ENCODE data around the gene RAX.

Gene RAX

GRCh38 chr18:59308938-59309260 is 35.6 kb upstream of the RAX start:
- no peaks in the 10 kb centered on the region for H3K9me3 ChIP-seq (ENCODE audit: insufficient read depth, low read length, severe bottlenecking)
- H3K27me3 ChIP-seq (ENCODE audit: insufficient read depth, low read length, poor library complexity): peaks cover 15% of the 10 kb centered on the region
- ATAC-seq (ENCODE audit: insufficient read depth, low read depth): no peak
- no peak overlapping the region for H3K4me3 ChIP-seq (ENCODE audit: low read depth in 1 of 2, low read length in 2 of 2)
- H3K9ac ChIP-seq (ENCODE audit: low read depth, low read length): no peak overlapping the region
- no peaks in the 10 kb centered on the region for H3K36me3 ChIP-seq (ENCODE audit: insufficient read depth, low read length)
- H2AFZ ChIP-seq (ENCODE audit: low read depth, low read length): no peak overlapping the region
- no peak overlapping the region for H3K27ac ChIP-seq (ENCODE audit: low read length)
- TF ChIP-seq CTCF (IDR thresholded peaks at IDR 0.05; ENCODE audit: borderline replicate concordance, extremely low read depth, low read length, poor library complexity, severe bottlenecking): no peak
- no peak for TF ChIP-seq EZH2 (IDR thresholded peaks at IDR 0.05; ENCODE audit: borderline replicate concordance, low read depth, low read length, severe bottlenecking)
- H3K4me2 ChIP-seq (ENCODE audit: insufficient read depth, low read length): no peak overlapping the region
- no peak for DNase-seq
- H3K79me2 ChIP-seq (ENCODE audit: insufficient read depth, low read length): no peaks in the 10 kb centered on the region
- H4K20me1 ChIP-seq (ENCODE audit: insufficient read depth, low read length): no peaks in the 10 kb centered on the region
- H3K4me1 ChIP-seq (ENCODE audit: insufficient read depth, low read length): no peaks in the 10 kb centered on the region

GRCh38 chr18:59308248-59308937 is 35.1 kb upstream of the RAX start:
- no peak for ATAC-seq (ENCODE audit: insufficient read depth, low read depth)
- Histone ChIP-seq H3K36me3 (ENCODE audit: insufficient read depth, low read length) (no peaks in the 10 kb centered on the region), H3K4me3 (ENCODE audit: low read depth in 1 of 2, low read length in 2 of 2) (no peak overlapping the region), H2AFZ (ENCODE audit: low read depth, low read length) (no peak overlapping the region), H3K9me3 (ENCODE audit: insufficient read depth, low read length, severe bottlenecking) (no peaks in the 10 kb centered on the region), H3K4me1 (ENCODE audit: insufficient read depth, low read length) (no peaks in the 10 kb centered on the region), H4K20me1 (ENCODE audit: insufficient read depth, low read length) (no peaks in the 10 kb centered on the region), H3K4me2 (ENCODE audit: insufficient read depth, low read length) (no peak overlapping the region), H3K9ac (ENCODE audit: low read depth, low read length) (no peak overlapping the region), H3K27me3 (ENCODE audit: insufficient read depth, low read length, poor library complexity) (peaks cover 18% of the 10 kb centered on the region), H3K27ac (ENCODE audit: low read length) (no peak overlapping the region), H3K79me2 (ENCODE audit: insufficient read depth, low read length) (no peaks in the 10 kb centered on the region)
- TF ChIP-seq CTCF (IDR thresholded peaks at IDR 0.05; ENCODE audit: borderline replicate concordance, extremely low read depth, low read length, poor library complexity, severe bottlenecking): no peak
- no peak for TF ChIP-seq EZH2 (IDR thresholded peaks at IDR 0.05; ENCODE audit: borderline replicate concordance, low read depth, low read length, severe bottlenecking)
- no peak for DNase-seq

- H3K27ac ChIP-seq (ENCODE audit: low read length): no peak overlapping the region
- no peak for DNase-seq
These were observed 33.4 kb upstream of the RAX start for GRCh38 chr18:59306640-59307039.

More at GRCh38 chr18:59306640-59307039, 33.4 kb upstream of the RAX start:
- no peaks in the 10 kb centered on the region for H4K20me1 ChIP-seq (ENCODE audit: insufficient read depth, low read length)
- no peak overlapping the region for H3K4me3 ChIP-seq (ENCODE audit: low read depth in 1 of 2, low read length in 2 of 2)
- H3K36me3 ChIP-seq (ENCODE audit: insufficient read depth, low read length): no peaks in the 10 kb centered on the region
- no peak overlapping the region for H3K4me2 ChIP-seq (ENCODE audit: insufficient read depth, low read length)
- no peaks in the 10 kb centered on the region for H3K4me1 ChIP-seq (ENCODE audit: insufficient read depth, low read length)
- H3K27me3 ChIP-seq (ENCODE audit: insufficient read depth, low read length, poor library complexity): peaks cover 20% of the 10 kb centered on the region
- no peak overlapping the region for H2AFZ ChIP-seq (ENCODE audit: low read depth, low read length)
- H3K79me2 ChIP-seq (ENCODE audit: insufficient read depth, low read length): no peaks in the 10 kb centered on the region
- ATAC-seq (ENCODE audit: insufficient read depth, low read depth): no peak
- H3K9ac ChIP-seq (ENCODE audit: low read depth, low read length): no peak overlapping the region
- TF ChIP-seq CTCF (IDR thresholded peaks at IDR 0.05; ENCODE audit: borderline replicate concordance, extremely low read depth, low read length, poor library complexity, severe bottlenecking) (no peak), EZH2 (IDR thresholded peaks at IDR 0.05; ENCODE audit: borderline replicate concordance, low read depth, low read length, severe bottlenecking) (no peak)
- H3K9me3 ChIP-seq (ENCODE audit: insufficient read depth, low read length, severe bottlenecking): no peaks in the 10 kb centered on the region

Measured in DND-41 (cell line).